ENCODE data around the gene RCSD1. TPM values are rescaled to one million over a fixed set of nuclear protein-coding genes. Genes with fewer than 3 reads are reported as not detected.

RCSD1 gene
- polyA plus RNA-seq, 1 experiment, result not detected

- CTCF ChIA-PET, result interaction anchor here (1.6 kb wide), 1 partner anchor 19 kb away, joined by 4 read pairs; no protein-coding TSS in a partner anchor
- DNase-seq (ENCODE audit: low read depth, low spot score), result no peak
- POLR2A ChIA-PET, result no interaction called here
Observed at GRCh38 chr1:167706363-167706762, 76.3 kb downstream of the RCSD1 start.

GRCh38 chr1:167706931-167707877 is 77.2 kb downstream of the RCSD1 start:
- TF ChIP-seq CTCF (IDR thresholded peaks at IDR 0.05; ENCODE audit: low read depth, low read length), result no peak

More at GRCh38 chr1:167706363-167706762, 76.3 kb downstream of the RCSD1 start:
- H3K27ac ChIP-seq (ENCODE audit: low read depth, low read length), result no peak overlapping the region
- no peaks in the 10 kb centered on the region for H3K9me3 ChIP-seq (ENCODE audit: control insufficient read depth, insufficient read depth, low read length)
- H3K4me3 ChIP-seq (ENCODE audit: low read depth, low read length), result no peak overlapping the region
- H3K27me3 ChIP-seq (ENCODE audit: control insufficient read depth, insufficient read depth, low read length), result peaks cover 24% of the 10 kb centered on the region
- TF ChIP-seq CTCF (IDR thresholded peaks at IDR 0.05; ENCODE audit: low read depth, low read length), result no peak

GRCh38 chr1:167707942-167708341 is 77.9 kb downstream of the RCSD1 start:
- DNase-seq (ENCODE audit: low read depth, low spot score), result no peak
- Histone ChIP-seq H3K27me3 (ENCODE audit: control insufficient read depth, insufficient read depth, low read length) (peaks cover 24% of the 10 kb centered on the region), H3K4me3 (ENCODE audit: low read depth, low read length) (no peak overlapping the region), H3K27ac (ENCODE audit: low read depth, low read length) (no peak overlapping the region), H3K9me3 (ENCODE audit: control insufficient read depth, insufficient read depth, low read length) (no peaks in the 10 kb centered on the region)
- POLR2A ChIA-PET, result no interaction called here
- no peak for TF ChIP-seq CTCF (IDR thresholded peaks at IDR 0.05; ENCODE audit: low read depth, low read length)
- CTCF ChIA-PET, result interaction anchor here (1.6 kb wide), 2 partner anchors 20 kb away, joined by 4 to 8 read pairs; no protein-coding TSS in a partner anchor

More at GRCh38 chr1:167706931-167707877, 77.2 kb downstream of the RCSD1 start:
- no peak for DNase-seq (ENCODE audit: low read depth, low spot score)
- Histone ChIP-seq H3K9me3 (ENCODE audit: control insufficient read depth, insufficient read depth, low read length) (no peaks in the 10 kb centered on the region), H3K27me3 (ENCODE audit: control insufficient read depth, insufficient read depth, low read length) (peaks cover 24% of the 10 kb centered on the region), H3K27ac (ENCODE audit: low read depth, low read length) (no peak overlapping the region), H3K4me3 (ENCODE audit: low read depth, low read length) (no peak overlapping the region)
- POLR2A ChIA-PET, result interaction anchor here (0.6 kb wide), 1 partner anchor 84 kb away, joined by 3 read pairs; no protein-coding TSS in a partner anchor
- CTCF ChIA-PET, result interaction anchor here (1.6 kb wide), 1 partner anchor 19 kb away, joined by 4 read pairs; no protein-coding TSS in a partner anchor

DNA sequence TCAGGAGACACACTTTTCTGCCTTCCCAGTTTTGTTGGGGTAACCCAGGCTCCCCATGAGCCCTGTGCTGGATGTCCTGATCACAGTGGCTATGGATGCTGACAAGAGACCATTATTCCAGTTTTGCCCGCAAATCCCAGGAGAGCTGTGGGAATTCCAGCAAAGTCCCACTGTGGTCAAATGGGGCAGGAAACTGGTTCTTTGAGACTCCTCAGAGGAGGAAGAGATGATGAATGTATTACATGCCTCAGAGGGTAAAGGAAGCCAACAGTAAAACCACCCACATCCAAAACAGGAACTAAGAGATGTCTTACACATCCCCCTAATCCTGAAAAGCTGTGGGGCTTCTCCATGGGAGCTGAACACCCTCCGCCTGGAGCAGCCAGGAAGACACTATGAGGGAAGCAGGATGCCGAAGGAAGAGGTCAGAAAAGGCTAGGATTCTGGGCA is 78.9 kb downstream of the RCSD1 start:
- Histone ChIP-seq H3K27ac (ENCODE audit: low read depth, low read length) (no peak overlapping the region), H3K9me3 (ENCODE audit: control insufficient read depth, insufficient read depth, low read length) (no peaks in the 10 kb centered on the region), H3K4me3 (ENCODE audit: low read depth, low read length) (no peak overlapping the region), H3K27me3 (ENCODE audit: control insufficient read depth, insufficient read depth, low read length) (peaks cover 21% of the 10 kb centered on the region)
- no peak for TF ChIP-seq CTCF (IDR thresholded peaks at IDR 0.05; ENCODE audit: low read depth, low read length)
- ChIA-PET CTCF (interaction anchor here (0.6 to 1.6 kb wide), 2 partner anchors 21 to 377 kb away, joined by 4 to 8 read pairs; no protein-coding TSS in a partner anchor), POLR2A (no interaction called here)
- DNase-seq (ENCODE audit: low read depth, low spot score), result no peak

DNA sequence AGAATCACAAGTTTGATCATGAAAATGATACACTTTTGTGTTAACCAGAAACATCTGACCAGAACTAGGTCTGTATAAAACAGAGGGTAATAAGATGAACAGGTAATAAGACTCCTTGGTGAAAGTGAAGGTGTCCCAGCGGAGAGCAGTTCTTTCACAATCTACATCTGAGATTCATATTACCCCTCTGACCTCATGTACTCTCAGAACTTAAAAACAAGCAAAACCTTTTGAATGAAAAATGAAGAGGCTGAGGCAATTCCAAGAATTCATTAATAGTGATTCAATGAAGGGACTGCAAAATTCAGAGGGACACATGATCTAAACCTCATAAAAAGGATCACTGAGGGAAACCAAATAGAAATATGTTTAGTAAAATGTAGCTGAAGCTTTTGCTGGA is 80.8 kb downstream of the RCSD1 start:
- Histone ChIP-seq H3K27me3 (ENCODE audit: control insufficient read depth, insufficient read depth, low read length) (peaks cover 9% of the 10 kb centered on the region), H3K4me3 (ENCODE audit: low read depth, low read length) (no peak overlapping the region), H3K27ac (ENCODE audit: low read depth, low read length) (no peak overlapping the region), H3K9me3 (ENCODE audit: control insufficient read depth, insufficient read depth, low read length) (no peaks in the 10 kb centered on the region)
- no peak for DNase-seq (ENCODE audit: low read depth, low spot score)
- CTCF ChIA-PET, result no interaction called here
- no peak for TF ChIP-seq CTCF (IDR thresholded peaks at IDR 0.05; ENCODE audit: low read depth, low read length)
- POLR2A ChIA-PET, result no interaction called here

Data from AG04450 (cell line).